AG09309 (cell line): ENCODE results near the gene DUOXA2.
"Not testable (repeated sequence)": the region's sequence is repeated elsewhere in the genome, so short reads cannot be mapped to it uniquely, and the experiment has no call there.

ENCODE experiments used
- DNase-seq: peaks from one replicate; pipeline ENCODE4 v3.0.0-alpha.2; 2010; ENCODE audit warnings: low read depth
- H3K4me3 ChIP-seq: 2 replicates; pipeline ENCODE4 v1.5.1; 2011; ENCODE audit warnings: mild to moderate bottlenecking, low read depth, low read length, moderate library complexity; ENCODE audit not compliant: control insufficient read depth
- CTCF ChIP-seq: IDR thresholded peaks from 2 replicates; pipeline ENCODE4 v1.5.1; 2011; ENCODE audit warnings: mild to moderate bottlenecking, low read depth, low read length, inconsistent platforms; ENCODE audit not compliant: insufficient read depth, control insufficient read depth; ENCODE audit errors: missing control alignments

DUOXA2 gene

GRCh38 chr15:45114076-45114750, at the start of gene DUOXA2, which contains the start of gene DUOX2:
Gene DUOXA2 (plus strand): TSS chr15:45114326. CDS start chr15:45114606, 280 bp downstream.
Gene DUOX2 (minus strand): TSS chr15:45114172. CDS start chr15:45113411, 761 bp downstream.
- TF ChIP-seq CTCF, result no peak
- no peak within 1 kb of the TSS for H3K4me3 ChIP-seq
- no peak for DNase-seq

- TF ChIP-seq CTCF, result no peak
- DNase-seq, result no peak
- H3K4me3 ChIP-seq, result no peak overlapping the region
These were observed 49.7 kb upstream of the DUOXA2 start for GRCh38 chr15:45064386-45064785.

GRCh38 chr15:45069942-45070360, 44.2 kb upstream of the DUOXA2 start:
- not testable (repeated sequence) for DNase-seq, H3K4me3 ChIP-seq

GRCh38 chr15:45073602-45074001, 40.5 kb upstream of the DUOXA2 start:
- DNase-seq, result not testable (repeated sequence)

GRCh38 chr15:45075440-45076320, 38.4 kb upstream of the DUOXA2 start:
- not testable (repeated sequence) for DNase-seq, H3K4me3 ChIP-seq

More at GRCh38 chr15:45073602-45074001, 40.5 kb upstream of the DUOXA2 start:
- H3K4me3 ChIP-seq, result not testable (repeated sequence)

GRCh38 chr15:45077391-45077790, 36.7 kb upstream of the DUOXA2 start:
- not testable (repeated sequence) for DNase-seq, H3K4me3 ChIP-seq

GRCh38 chr15:45079201-45079600, 34.9 kb upstream of the DUOXA2 start:
- not testable (repeated sequence) for DNase-seq

GRCh38 chr15:45079628-45080246, 34.4 kb upstream of the DUOXA2 start:
- not testable (repeated sequence) for H3K4me3 ChIP-seq

More at GRCh38 chr15:45079201-45079600, 34.9 kb upstream of the DUOXA2 start:
- H3K4me3 ChIP-seq, result not testable (repeated sequence)

GRCh38 chr15:45080593-45080992, 33.5 kb upstream of the DUOXA2 start:
- not testable (repeated sequence) for H3K4me3 ChIP-seq, DNase-seq

More at GRCh38 chr15:45079628-45080246, 34.4 kb upstream of the DUOXA2 start:
- DNase-seq, result not testable (repeated sequence)

GRCh38 chr15:45082412-45082811, 31.7 kb upstream of the DUOXA2 start:
- DNase-seq, result not testable (repeated sequence)

GRCh38 chr15:45083223-45083622, 30.9 kb upstream of the DUOXA2 start:
- TF ChIP-seq CTCF, result no peak
- H3K4me3 ChIP-seq, result no peak overlapping the region
- DNase-seq, result no peak

More at GRCh38 chr15:45082412-45082811, 31.7 kb upstream of the DUOXA2 start:
- not testable (repeated sequence) for H3K4me3 ChIP-seq
